GM10847 (cell line): ENCODE measurements around the gene DENND1A.

Source experiments
- POLR2A ChIP-seq: IDR thresholded peaks from 2 replicates; pipeline ENCODE4 v1.6.1; 2011; ENCODE audit not compliant: insufficient read length; ENCODE audit errors: extremely low read depth

Gene DENND1A

DNA sequence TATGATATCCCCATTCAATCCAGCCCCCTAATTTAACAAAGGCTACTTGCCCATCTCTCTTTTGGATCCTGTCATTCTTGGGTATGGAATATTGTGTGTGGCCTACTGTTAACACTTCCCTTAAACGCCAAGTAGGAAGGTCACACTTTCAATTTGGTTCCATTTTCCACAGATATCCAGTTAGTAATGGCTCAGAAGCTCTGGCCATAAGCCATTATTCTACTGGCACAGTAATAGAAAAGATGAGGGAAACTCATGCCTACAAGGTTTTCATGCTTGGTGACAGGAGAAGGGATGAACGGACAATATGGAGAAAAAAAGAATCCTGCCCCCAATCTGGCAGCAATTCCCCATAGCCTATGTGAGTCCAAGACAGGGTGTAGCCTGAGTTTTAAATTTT, 346.3 kb downstream of the DENND1A start:
- no peak for TF ChIP-seq POLR2A

DNA sequence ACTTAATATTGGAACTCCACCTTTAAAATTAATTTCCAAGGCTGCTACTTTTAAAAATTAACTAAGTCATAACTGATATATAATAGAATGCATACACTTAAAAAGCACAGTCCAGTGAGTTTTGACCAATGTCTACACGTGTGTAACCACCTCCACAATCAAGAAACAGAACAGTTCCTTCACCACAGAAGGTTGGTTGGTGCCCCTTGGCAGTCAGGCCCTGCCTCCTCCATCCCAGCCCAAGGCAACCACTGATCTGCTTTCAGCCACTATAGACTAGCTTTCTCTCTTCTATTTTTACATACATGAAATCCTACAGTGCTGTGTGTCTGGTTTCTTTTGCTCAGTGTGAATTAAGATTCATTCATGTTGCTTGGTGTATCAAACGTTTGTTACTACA, 358.7 kb downstream of the DENND1A start:
- TF ChIP-seq POLR2A: no peak

DNA sequence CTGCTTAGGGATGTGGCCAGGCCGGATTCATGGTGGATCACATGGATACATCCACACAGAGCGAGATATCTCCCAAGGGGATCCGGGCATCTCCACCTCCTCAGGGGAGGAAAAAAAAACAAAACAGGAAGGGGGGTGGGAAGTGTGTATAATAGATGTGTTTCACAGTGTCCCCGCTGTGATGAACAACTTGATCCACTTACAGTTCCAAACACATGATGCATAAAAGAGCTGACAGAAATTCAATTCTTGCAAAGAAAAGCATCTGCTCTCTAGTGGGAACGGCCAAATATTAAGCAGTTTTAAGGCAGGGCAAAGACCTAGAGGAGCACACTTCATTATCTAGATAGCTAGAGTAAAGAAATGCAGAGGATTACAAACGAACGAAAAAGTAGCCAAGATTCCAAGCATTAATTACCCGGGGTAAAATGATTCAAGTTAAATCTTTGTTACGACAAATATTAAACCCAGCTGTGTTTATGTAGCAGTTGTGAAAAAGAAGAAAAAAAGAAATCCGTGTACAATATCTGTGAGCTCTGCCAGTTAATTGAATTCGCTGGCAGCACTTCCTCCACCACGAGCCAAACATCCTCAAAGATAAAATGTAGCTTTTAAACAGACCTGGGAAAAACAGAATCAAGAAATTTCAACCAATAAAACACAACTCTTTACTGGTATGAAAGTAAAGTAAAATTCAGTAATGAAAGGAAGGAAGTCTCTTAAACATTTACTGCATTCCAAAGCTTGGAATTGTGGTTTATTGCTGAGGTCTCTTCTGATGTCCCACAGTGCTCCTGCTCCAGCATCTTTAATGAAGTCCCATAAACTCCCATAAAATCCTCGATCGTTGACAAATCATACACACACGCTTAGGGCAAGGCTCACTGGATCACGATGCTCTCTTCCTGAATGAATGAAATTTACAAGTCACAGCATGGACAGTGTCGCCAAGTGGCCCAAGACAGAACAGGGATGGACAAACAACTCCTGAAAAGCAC, 360.9 kb downstream of the DENND1A start:
- TF ChIP-seq POLR2A: no peak

DNA sequence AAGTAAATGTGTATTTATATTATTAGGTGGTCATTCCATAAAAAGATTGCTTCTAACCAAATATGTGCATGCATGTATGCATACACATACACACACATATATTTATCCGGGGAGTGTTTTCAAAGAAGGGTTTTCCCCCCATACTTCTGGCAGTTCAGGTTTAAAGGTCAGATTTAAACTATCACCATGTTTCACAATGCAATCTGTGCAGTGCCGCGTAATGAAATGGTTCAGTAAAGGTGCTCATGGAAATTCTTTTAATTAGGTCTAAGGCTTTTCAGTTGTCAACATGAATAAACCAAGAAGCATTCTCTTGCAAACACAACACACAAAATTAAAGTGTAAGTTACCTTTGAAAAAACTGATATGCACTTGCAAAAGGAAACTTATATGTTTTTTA, 362.9 kb downstream of the DENND1A start:
- no peak for TF ChIP-seq POLR2A

DNA sequence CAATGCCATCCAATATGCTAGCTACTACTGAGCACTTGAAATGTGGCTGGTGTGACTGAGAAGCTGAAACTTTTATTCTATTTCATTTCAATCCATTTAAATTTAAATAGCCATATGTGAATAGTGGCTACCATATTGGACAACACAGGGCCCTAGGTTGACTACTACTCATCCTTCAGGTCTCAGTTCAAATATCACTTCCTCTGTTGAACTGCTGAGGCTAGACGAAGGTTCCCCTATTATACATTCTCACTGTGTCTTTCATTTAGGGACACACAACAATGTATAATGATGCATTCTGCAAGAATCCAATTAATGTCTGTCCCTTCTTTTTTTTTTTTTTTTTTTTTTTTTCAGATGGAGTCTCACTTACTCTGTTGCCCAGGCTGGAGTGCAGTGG, 365.3 kb downstream of the DENND1A start:
- no peak for TF ChIP-seq POLR2A

GRCh38 chr9:123562844-123563346, 367.0 kb downstream of the DENND1A start:
- no peak for TF ChIP-seq POLR2A

GRCh38 chr9:123561046-123561445, 368.9 kb downstream of the DENND1A start:
- no peak for TF ChIP-seq POLR2A

DNA sequence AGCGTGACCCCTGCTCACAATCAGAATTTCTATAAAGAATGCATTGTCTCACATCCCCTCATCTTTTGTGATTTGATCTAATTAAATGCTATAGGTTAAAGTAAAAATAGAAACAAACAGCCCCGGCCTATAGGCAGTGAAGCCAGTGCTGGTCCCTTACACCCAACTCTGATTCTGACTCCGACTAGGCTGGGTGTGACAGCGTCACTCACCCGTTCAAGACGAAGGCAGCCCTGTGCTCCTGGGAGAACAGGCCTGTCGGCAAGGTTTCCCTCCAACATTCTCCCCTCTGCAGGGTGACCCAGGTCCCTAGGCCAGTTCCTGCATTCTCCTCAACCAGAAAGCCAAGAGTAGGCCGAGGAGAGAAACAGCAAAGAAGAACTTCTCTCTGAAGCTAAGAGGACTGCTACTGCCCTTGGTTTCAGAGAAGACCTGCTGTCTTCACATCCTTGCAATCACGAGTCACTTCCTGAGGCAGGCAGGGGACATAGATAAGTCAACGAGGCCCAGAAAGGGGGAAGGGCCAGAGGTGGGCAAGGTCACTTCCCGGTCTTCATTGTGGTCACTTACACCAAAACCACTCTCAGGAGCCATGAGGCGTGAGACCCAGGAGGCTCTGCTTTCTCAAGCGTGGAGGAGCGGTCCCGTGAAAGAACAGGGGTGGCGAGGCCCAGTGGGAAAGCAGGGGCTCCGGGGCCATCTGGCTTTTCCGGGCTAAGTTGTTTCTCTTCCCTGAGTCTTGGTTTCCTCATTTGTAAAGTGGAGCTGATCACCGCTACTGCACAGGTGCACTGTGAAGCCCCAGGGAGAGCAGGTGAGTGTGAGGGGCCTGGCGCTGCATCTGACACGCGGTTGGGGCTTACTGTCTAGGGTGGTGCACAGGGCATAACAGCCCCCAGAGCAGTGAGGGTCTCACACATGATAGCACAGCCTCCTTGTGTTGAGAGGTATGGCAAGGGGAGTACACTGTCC, 373.2 kb downstream of the DENND1A start:
- TF ChIP-seq POLR2A: no peak

DNA sequence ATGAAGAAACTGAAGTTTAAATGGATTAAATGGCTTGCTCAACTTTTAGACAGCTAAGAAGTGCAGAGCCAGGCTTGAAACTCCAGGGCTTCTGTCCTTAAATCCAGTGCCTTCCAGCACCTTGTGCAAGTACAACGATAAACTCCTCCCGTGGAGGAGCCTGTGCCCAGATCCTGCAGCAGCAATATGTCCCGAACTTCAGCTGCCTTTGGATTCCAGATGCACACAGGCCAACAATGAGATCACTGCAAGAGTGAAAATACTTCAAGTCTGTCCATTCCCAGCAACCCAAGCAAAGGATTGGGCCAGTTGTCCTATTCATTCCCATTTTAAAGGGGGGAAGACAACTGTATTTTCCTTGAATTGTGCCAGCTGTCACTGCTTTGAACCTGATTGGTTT, 374.3 kb downstream of the DENND1A start:
- no peak for TF ChIP-seq POLR2A

GRCh38 chr9:123552530-123552929, 377.4 kb downstream of the DENND1A start:
- no peak for TF ChIP-seq POLR2A

GRCh38 chr9:123551734-123552133, 378.2 kb downstream of the DENND1A start:
- no peak for TF ChIP-seq POLR2A

DNA sequence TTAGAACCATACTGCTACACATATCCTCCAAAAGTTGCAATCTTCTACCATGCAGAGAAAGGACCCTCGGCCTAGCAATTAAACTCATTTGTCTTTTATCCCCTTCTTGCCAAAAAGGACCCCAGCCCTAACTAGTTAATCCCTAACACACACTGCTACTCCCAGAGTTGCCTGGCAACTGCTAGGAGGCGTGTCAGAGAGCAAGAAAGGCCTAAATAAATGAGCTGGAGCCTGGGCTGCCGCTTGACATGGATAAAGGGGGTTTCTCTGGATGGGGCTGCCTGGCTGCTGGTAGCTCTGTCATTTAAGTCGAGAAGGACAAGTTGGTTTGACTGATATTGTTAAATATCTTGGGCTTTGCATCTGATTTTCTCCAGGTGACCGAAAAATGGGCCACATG, 379.1 kb downstream of the DENND1A start:
- no peak for TF ChIP-seq POLR2A

DNA sequence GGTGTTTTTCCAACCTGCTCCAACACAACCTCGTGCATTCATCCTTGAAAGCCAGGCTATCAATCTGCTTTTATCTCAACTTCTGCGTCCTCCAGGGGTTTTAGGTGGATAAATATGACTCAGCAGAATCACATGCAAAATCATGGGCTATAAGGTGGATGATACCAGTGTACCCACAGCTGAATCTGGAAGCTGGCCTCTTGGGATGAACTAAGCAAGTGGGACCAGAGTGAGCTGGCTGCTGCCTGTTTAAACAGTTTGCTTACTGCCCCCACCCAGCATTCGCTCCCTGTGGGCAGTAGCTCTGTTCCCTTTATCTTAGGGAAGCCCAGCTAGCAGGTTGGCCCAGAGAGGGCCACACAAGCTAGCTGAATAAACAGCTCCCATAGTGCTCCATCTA, 379.9 kb downstream of the DENND1A start:
- no peak for TF ChIP-seq POLR2A

GRCh38 chr9:123548741-123549545, 381.0 kb downstream of the DENND1A start:
- no peak for TF ChIP-seq POLR2A
